Activated CD4-positive, alpha-beta T cell treated with anti-CD3 and anti-CD28 coated beads, Interleukin-2, amount 50 U/mL, for 24 hours (primary cell): ENCODE measurements around the gene FYN.
"Not testable (repeated sequence)": the region's sequence is repeated elsewhere in the genome, so short reads cannot be mapped to it uniquely, and the experiment has no call there.

ENCODE experiments used
- DNase-seq, 2 donors: peaks; one replicate each; pipeline ENCODE4 v3.0.0-alpha.2; 2020; ENCODE audit warnings: low read depth in 1 of 2, low spot score in 1 of 2

Gene FYN

GRCh38 chr6:111639266-111639665, 234.0 kb downstream of the FYN start:
- no peak for DNase-seq

- DNase-seq: not testable (repeated sequence)
Measured at GRCh38 chr6:111634981-111635380, 238.3 kb downstream of the FYN start.

GRCh38 chr6:111633822-111634221, 239.4 kb downstream of the FYN start:
- no peak for DNase-seq

GRCh38 chr6:111632468-111633247, 240.6 kb downstream of the FYN start:
- DNase-seq: no peak

- DNase-seq: no peak
Measured at GRCh38 chr6:111631903-111632460, 241.3 kb downstream of the FYN start.

GRCh38 chr6:111631018-111631417, 242.2 kb downstream of the FYN start:
- no peak for DNase-seq

- no peak for DNase-seq
Measured at GRCh38 chr6:111628142-111628850, 245.0 kb downstream of the FYN start.

GRCh38 chr6:111626441-111626840, 246.8 kb downstream of the FYN start:
- DNase-seq: no peak

- no peak for DNase-seq
Measured at GRCh38 chr6:111625461-111626391, 247.5 kb downstream of the FYN start.

GRCh38 chr6:111625099-111625416, 248.2 kb downstream of the FYN start:
- no peak for DNase-seq

GRCh38 chr6:111624401-111625098, 248.7 kb downstream of the FYN start:
- no peak for DNase-seq

GRCh38 chr6:111623046-111623718, 250.1 kb downstream of the FYN start:
- DNase-seq: no peak

- DNase-seq: no peak
Measured at GRCh38 chr6:111620169-111620568, 253.1 kb downstream of the FYN start.

GRCh38 chr6:111618407-111618806, 254.8 kb downstream of the FYN start:
- DNase-seq: no peak

- DNase-seq: no peak
Measured at GRCh38 chr6:111617149-111617548, 256.1 kb downstream of the FYN start.

GRCh38 chr6:111615916-111616612, 257.2 kb downstream of the FYN start:
- no peak for DNase-seq

GRCh38 chr6:111614833-111615582, 258.2 kb downstream of the FYN start:
- no peak for DNase-seq

GRCh38 chr6:111612379-111612778, 260.9 kb downstream of the FYN start:
- no peak for DNase-seq
